Transverse colon (tissue), 4 donors: ENCODE measurements around the gene ZPLD1. TPM values are rescaled to one million over a fixed set of nuclear protein-coding genes. Genes with fewer than 3 reads are reported as not detected.

Source experiments
- DNase-seq: peaks from one replicate; pipeline ENCODE4 v3.0.0-alpha.2; 2019
- H3K27ac ChIP-seq, 4 donors: fragments of 200-600 bp; sonication (generic); 2 replicates each; pipeline ENCODE4 v1.5.1; 2016 to 2018; ENCODE audit warnings: inconsistent platforms in 4 of 4
- H3K27me3 ChIP-seq: fragments of 200-600 bp; sonication (generic); 2 replicates; pipeline ENCODE4 v1.5.1; 2017; ENCODE audit warnings: inconsistent platforms
- H3K36me3 ChIP-seq, 4 donors: fragments of 200-600 bp; sonication (generic); 2 replicates each; pipeline ENCODE4 v1.5.1; 2017 to 2019; ENCODE audit warnings: inconsistent platforms in 4 of 4
- H3K4me1 ChIP-seq, 4 donors: fragments of 200-600 bp; sonication (generic); 2 replicates each; pipeline ENCODE4 v1.5.1; 2017 to 2020; ENCODE audit warnings: inconsistent platforms in 4 of 4
- H3K4me3 ChIP-seq, 4 donors: fragments of 200-600 bp; sonication (generic); 1 replicate in 1 of 4; 2 replicates in 3 of 4; pipeline versions ENCODE4 v1.5.1 to v1.6.1; 2017 to 2019; ENCODE audit warnings: inconsistent platforms in 4 of 4
- H3K9me3 ChIP-seq, 2 donors: fragments of 200-600 bp; sonication (generic); 2 replicates each; pipeline ENCODE4 v1.5.1; 2017 to 2019; ENCODE audit warnings: inconsistent platforms in 2 of 2
- CTCF ChIP-seq, 5 experiments: fragments of 200-600 bp in 3 of 5; fragments of 450-650 bp in 2 of 5; sonication (generic) in 3 of 5; IDR thresholded peaks; 1 replicate in 2 of 5; 2 replicates in 3 of 5; pipeline ENCODE4 v1.5.1; 2016 to 2017; ENCODE audit warnings: antibody characterized with exemption in 5 of 5, inconsistent platforms in 3 of 5, mild to moderate bottlenecking in 2 of 5, moderate library complexity in 1 of 5
- EP300 ChIP-seq: sonication (generic); formaldehyde crosslinking; IDR thresholded peaks from one replicate; pipeline ENCODE4 v1.6.1; 2017; ENCODE audit warnings: antibody characterized with exemption, low read depth
- POLR2A ChIP-seq: fragments of 450-650 bp; IDR thresholded peaks from one replicate; pipeline ENCODE4 v1.6.1; 2016; ENCODE audit warnings: antibody characterized with exemption, mild to moderate bottlenecking, moderate library complexity
- POLR2AphosphoS5 ChIP-seq, 3 donors: sonication (generic); formaldehyde crosslinking; IDR thresholded peaks; one replicate each; pipeline ENCODE4 v1.6.1; 2016; ENCODE audit warnings: antibody characterized with exemption in 3 of 3
- WGBS, 2 donors: methylation state at CpG; one replicate each; pipeline ENCODE4 v1.1.5; 2018; ENCODE audit warnings: low coverage in 1 of 2; 5-methylcytosine and 5-hydroxymethylcytosine counted together
- in situ Hi-C, 4 donors: fragments of 200-750 bp; cut with MboI; loops; one replicate each; pipeline versions ENCODE4 v1.15.0 to v1.15.1; 2017; ENCODE audit warnings: low sequenced_read_pairs in 3 of 4, low pct_ligation_motif_present in 1 of 4, low pct_unique_long_range_greater_than_20kb in 1 of 4
- intact Hi-C: fragments of 100-400 bp; cut with DNase I; formaldehyde crosslinking; loops from one replicate; pipeline ENCODE4 v1.15.1; 2023; ENCODE audit warnings: low total_unique reads
- total RNA-seq, 4 donors: library from RNA; depleted of rRNA; stranded (reverse); fragments of >200 nt; gene quantifications; one replicate each; pipeline ENCODE4 v1.1.0, GENCODE V29; 2016

The ZPLD1 gene
- total RNA-seq, 4 donors from 2014 or later: not detected

- Histone ChIP-seq H3K4me3 (no peak overlapping the region), H3K36me3 (no peaks in the 10 kb centered on the region), H3K9me3 (no peaks in the 10 kb centered on the region), H3K27ac (no peak overlapping the region), H3K4me1 (no peaks in the 10 kb centered on the region), H3K27me3 (no peaks in the 10 kb centered on the region)
- no peak for TF ChIP-seq CTCF (IDR thresholded peaks at IDR 0.05)
- TF ChIP-seq EP300: no peak
- no peak for TF ChIP-seq POLR2AphosphoS5 (IDR thresholded peaks at IDR 0.05)
- no peak for TF ChIP-seq POLR2A
- 71 to 86% methylated on average over 3 to 10 of the region's 10 CpGs for WGBS, 2 donors
- in situ Hi-C loops: no loop called here
- intact Hi-C loops: no loop called here
- no peak for DNase-seq
Observed at GRCh38 chr3:102471001-102471400, 36.2 kb downstream of the ZPLD1 start.

- Histone ChIP-seq H3K4me1 (no peaks in the 10 kb centered on the region), H3K4me3 (no peak overlapping the region), H3K27ac (no peak overlapping the region), H3K36me3 (no peaks in the 10 kb centered on the region), H3K9me3 (no peaks in the 10 kb centered on the region), H3K27me3 (no peaks in the 10 kb centered on the region)
- WGBS, 2 donors: 86 to 96% methylated on average over 2 of the region's 2 CpGs
- no peak for TF ChIP-seq EP300
- no peak for TF ChIP-seq POLR2A
- no peak for TF ChIP-seq CTCF (IDR thresholded peaks at IDR 0.05)
- TF ChIP-seq POLR2AphosphoS5 (IDR thresholded peaks at IDR 0.05): no peak
- DNase-seq: no peak
- in situ Hi-C loops (no loop called here), intact Hi-C loops (no loop called here)
Observed at GRCh38 chr3:102471491-102471890, 36.7 kb downstream of the ZPLD1 start.

GRCh38 chr3:102473648-102474047 is 38.8 kb downstream of the ZPLD1 start:
- H3K36me3 ChIP-seq: no peaks in the 10 kb centered on the region
- H3K27me3 ChIP-seq: no peaks in the 10 kb centered on the region
- TF ChIP-seq CTCF (IDR thresholded peaks at IDR 0.05) (no peak), EP300 (no peak), POLR2AphosphoS5 (IDR thresholded peaks at IDR 0.05) (no peak), POLR2A (no peak)
- in situ Hi-C loops: no loop called here
- no peak overlapping the region for H3K4me3 ChIP-seq
- H3K9me3 ChIP-seq: no peaks in the 10 kb centered on the region
- DNase-seq: no peak
- no peaks in the 10 kb centered on the region for H3K4me1 ChIP-seq
- H3K27ac ChIP-seq: no peak overlapping the region
- intact Hi-C loops: no loop called here

- TF ChIP-seq EP300 (no peak), CTCF (IDR thresholded peaks at IDR 0.05) (no peak), POLR2A (no peak), POLR2AphosphoS5 (IDR thresholded peaks at IDR 0.05) (no peak)
- in situ Hi-C loops: no loop called here
- intact Hi-C loops: no loop called here
- Histone ChIP-seq H3K4me3 (no peak overlapping the region), H3K27ac (no peak overlapping the region), H3K9me3 (no peaks in the 10 kb centered on the region), H3K36me3 (no peaks in the 10 kb centered on the region), H3K4me1 (no peaks in the 10 kb centered on the region), H3K27me3 (no peaks in the 10 kb centered on the region)
- 76 to 83% methylated on average over 6 of the region's 6 CpGs for WGBS, 2 donors
- DNase-seq: no peak
Observed at GRCh38 chr3:102474207-102474606, 39.4 kb downstream of the ZPLD1 start.
